HEK293 (cell line): ENCODE results near the gene DENND6B.
A peak's percentile ranks its signal among the peaks of the same experiment; 100 is the strongest.

Source experiments
- CTCF ChIA-PET: fragments of 350-600 bp; formaldehyde crosslinking; extraction: SDS; loops from one replicate; lab custom pipeline; 2021; ENCODE audit warnings: antibody characterized with exemption; lab: Yijun Ruan, JAX
- POLR2A ChIA-PET: fragments of 300-600 bp; formaldehyde crosslinking; extraction: SDS; loops from one replicate; lab custom pipeline; 2020; ENCODE audit warnings: antibody characterized with exemption, inconsistent platforms; lab: Yijun Ruan, JAX
- H3K27ac ChIP-seq: fragments of 200-500 bp; sonication (Bioruptor generic); 2 replicates; pipeline ENCODE4 v1.5.1; 2014; ENCODE audit warnings: low read depth, low read length, control low read depth, inconsistent platforms; ENCODE audit errors: extremely low read depth
- H3K36me3 ChIP-seq, 2 experiments: fragments of 200-500 bp in 1 of 2; sonication (Bioruptor generic) in 1 of 2; 1 replicate in 1 of 2; 2 replicates in 1 of 2; pipeline ENCODE4 v1.5.1; 2014 to 2017; ENCODE audit warnings: inconsistent platforms in 2 of 2, low read length in 2 of 2; ENCODE audit not compliant: control insufficient read depth in 2 of 2, insufficient read depth in 1 of 2
- H3K4me1 ChIP-seq: fragments of 200-500 bp; sonication (Bioruptor generic); 2 replicates; pipeline ENCODE4 v1.5.1; 2014; ENCODE audit warnings: mild to moderate bottlenecking, low read length, inconsistent platforms; ENCODE audit not compliant: control insufficient read depth, insufficient read depth
- H3K4me3 ChIP-seq: 2 replicates; pipeline ENCODE4 v1.5.1; 2011; ENCODE audit warnings: low read depth, mild to moderate bottlenecking, control low read depth, low read length, moderate library complexity
- H3K9me3 ChIP-seq: fragments of 200-500 bp; sonication (Bioruptor generic); 2 replicates; pipeline ENCODE4 v1.5.1; 2014; ENCODE audit warnings: low read depth, low read length, inconsistent platforms; ENCODE audit not compliant: control insufficient read depth, insufficient read depth
- EGR2 ChIP-seq: fragments of 450-650 bp; formaldehyde crosslinking; IDR thresholded peaks from 2 replicates; pipeline ENCODE4 v1.5.1; 2016; ENCODE audit warnings: low read depth, missing biosample characterization, missing genetic modification characterization
- GLIS1 ChIP-seq: fragments of 450-650 bp; formaldehyde crosslinking; IDR thresholded peaks from 2 replicates; pipeline ENCODE4 v1.5.1; 2016; ENCODE audit warnings: missing biosample characterization, missing genetic modification characterization
- GLIS2 ChIP-seq: fragments of 450-650 bp; formaldehyde crosslinking; IDR thresholded peaks from 2 replicates; pipeline ENCODE4 v1.5.1; 2016; ENCODE audit warnings: missing biosample characterization, missing genetic modification characterization
- KLF1 ChIP-seq: fragments of 450-650 bp; formaldehyde crosslinking; IDR thresholded peaks from 2 replicates; pipeline ENCODE4 v1.5.1; 2016; ENCODE audit warnings: missing biosample characterization, missing genetic modification characterization
- KLF16 ChIP-seq: fragments of 450-650 bp; formaldehyde crosslinking; IDR thresholded peaks from 2 replicates; pipeline ENCODE4 v1.5.1; 2017; ENCODE audit warnings: missing biosample characterization, missing genetic modification characterization
- KLF8 ChIP-seq: fragments of 450-650 bp; formaldehyde crosslinking; IDR thresholded peaks from 2 replicates; pipeline ENCODE4 v1.5.1; 2016; ENCODE audit warnings: missing biosample characterization, missing genetic modification characterization
- SP7 ChIP-seq: fragments of 450-650 bp; formaldehyde crosslinking; IDR thresholded peaks from 2 replicates; pipeline ENCODE4 v1.5.1; 2016; ENCODE audit warnings: missing biosample characterization, missing genetic modification characterization
- ZEB2 ChIP-seq: fragments of 450-650 bp; formaldehyde crosslinking; IDR thresholded peaks from 2 replicates; pipeline ENCODE4 v1.5.1; 2016; ENCODE audit warnings: missing biosample characterization, missing genetic modification characterization
- ZFHX2 ChIP-seq: fragments of 450-650 bp; formaldehyde crosslinking; conservative IDR thresholded peaks from 2 replicates; pipeline ENCODE4 v1.5.1; 2016; ENCODE audit warnings: missing biosample characterization, missing genetic modification characterization
- ZNF133 ChIP-seq: fragments of 450-650 bp; formaldehyde crosslinking; IDR thresholded peaks from 2 replicates; pipeline ENCODE4 v1.5.1; 2016; ENCODE audit warnings: missing biosample characterization, missing genetic modification characterization
- ZNF280D ChIP-seq: fragments of 450-650 bp; formaldehyde crosslinking; IDR thresholded peaks from 2 replicates; pipeline ENCODE4 v1.5.1; 2016; ENCODE audit warnings: missing biosample characterization, missing genetic modification characterization
- ZNF362 ChIP-seq: fragments of 450-650 bp; formaldehyde crosslinking; IDR thresholded peaks from 2 replicates; pipeline ENCODE4 v1.5.1; 2016; ENCODE audit warnings: missing biosample characterization, missing genetic modification characterization
- ZNF624 ChIP-seq: fragments of 450-650 bp; formaldehyde crosslinking; IDR thresholded peaks from 2 replicates; pipeline ENCODE4 v1.5.1; 2017; ENCODE audit warnings: missing biosample characterization, missing genetic modification characterization
- ZNF660 ChIP-seq: fragments of 450-650 bp; IDR thresholded peaks from 2 replicates; pipeline ENCODE4 v1.5.1; 2018; ENCODE audit warnings: missing biosample characterization, mild to moderate bottlenecking, missing genetic modification characterization
- TF ChIP-seq, protein P1 (sequence below): fragments of 450-650 bp; formaldehyde crosslinking; IDR thresholded peaks from 2 replicates; pipeline ENCODE4 v1.5.1; 2016; ENCODE audit warnings: missing biosample characterization, missing genetic modification characterization
- TF ChIP-seq, protein P2 (sequence below): fragments of 450-650 bp; formaldehyde crosslinking; conservative IDR thresholded peaks from 2 replicates; pipeline ENCODE4 v1.5.1; 2016; ENCODE audit warnings: low read depth, missing biosample characterization, missing genetic modification characterization
- TF ChIP-seq, protein P3 (sequence below): sonication (generic); formaldehyde crosslinking; IDR thresholded peaks from 2 replicates; pipeline ENCODE4 v1.8.1; 2022; ENCODE audit warnings: mild to moderate bottlenecking, moderate library complexity, missing genetic modification reagents

Gene DENND6B

DNA sequence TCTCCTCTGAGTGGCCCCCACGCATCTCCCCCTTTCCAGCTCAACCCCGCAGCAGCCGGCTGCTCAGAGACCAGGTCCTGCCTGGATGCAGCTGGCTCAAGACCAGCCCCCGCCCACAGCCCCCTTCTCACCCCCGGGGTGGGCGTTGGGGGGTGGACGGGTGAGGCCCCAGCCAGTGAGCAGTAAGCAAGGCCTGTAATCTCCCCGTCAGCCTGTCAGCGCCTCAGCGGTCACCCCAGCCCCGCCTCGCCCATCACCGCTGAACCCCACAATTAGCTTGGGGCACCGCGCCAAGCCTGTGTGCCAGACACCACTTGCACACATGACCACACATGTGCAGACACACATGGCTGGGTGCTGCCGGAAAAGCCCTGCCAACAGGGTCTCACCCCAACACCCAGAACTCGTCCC, 25.2 kb downstream of the DENND6B start (continued):
- TF ChIP-seq ZNF280D (no peak), ZEB2 (tag by site-specific recombination) (no peak), ZNF624 (tag by site-specific recombination) (no peak), KLF8 (tag by site-specific recombination) (peak; percentile 22; the same call in 1 of the 2 replicates), KLF16 (tag by site-specific recombination) (no peak), ZFHX2 (tag by site-specific recombination) (peak; percentile 82), ZNF362 (tag by site-specific recombination) (no peak), SP7 (tag by site-specific recombination) (peak; percentile 87)
- TF ChIP-seq, protein P1, sequence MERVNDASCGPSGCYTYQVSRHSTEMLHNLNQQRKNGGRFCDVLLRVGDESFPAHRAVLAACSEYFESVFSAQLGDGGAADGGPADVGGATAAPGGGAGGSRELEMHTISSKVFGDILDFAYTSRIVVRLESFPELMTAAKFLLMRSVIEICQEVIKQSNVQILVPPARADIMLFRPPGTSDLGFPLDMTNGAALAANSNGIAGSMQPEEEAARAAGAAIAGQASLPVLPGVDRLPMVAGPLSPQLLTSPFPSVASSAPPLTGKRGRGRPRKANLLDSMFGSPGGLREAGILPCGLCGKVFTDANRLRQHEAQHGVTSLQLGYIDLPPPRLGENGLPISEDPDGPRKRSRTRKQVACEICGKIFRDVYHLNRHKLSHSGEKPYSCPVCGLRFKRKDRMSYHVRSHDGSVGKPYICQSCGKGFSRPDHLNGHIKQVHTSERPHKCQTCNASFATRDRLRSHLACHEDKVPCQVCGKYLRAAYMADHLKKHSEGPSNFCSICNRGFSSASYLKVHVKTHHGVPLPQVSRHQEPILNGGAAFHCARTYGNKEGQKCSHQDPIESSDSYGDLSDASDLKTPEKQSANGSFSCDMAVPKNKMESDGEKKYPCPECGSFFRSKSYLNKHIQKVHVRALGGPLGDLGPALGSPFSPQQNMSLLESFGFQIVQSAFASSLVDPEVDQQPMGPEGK (tag by site-specific recombination), result 0 out of 2 replicates have a peak, but pooled peaks have one; percentile 10
- TF ChIP-seq, protein P2, sequence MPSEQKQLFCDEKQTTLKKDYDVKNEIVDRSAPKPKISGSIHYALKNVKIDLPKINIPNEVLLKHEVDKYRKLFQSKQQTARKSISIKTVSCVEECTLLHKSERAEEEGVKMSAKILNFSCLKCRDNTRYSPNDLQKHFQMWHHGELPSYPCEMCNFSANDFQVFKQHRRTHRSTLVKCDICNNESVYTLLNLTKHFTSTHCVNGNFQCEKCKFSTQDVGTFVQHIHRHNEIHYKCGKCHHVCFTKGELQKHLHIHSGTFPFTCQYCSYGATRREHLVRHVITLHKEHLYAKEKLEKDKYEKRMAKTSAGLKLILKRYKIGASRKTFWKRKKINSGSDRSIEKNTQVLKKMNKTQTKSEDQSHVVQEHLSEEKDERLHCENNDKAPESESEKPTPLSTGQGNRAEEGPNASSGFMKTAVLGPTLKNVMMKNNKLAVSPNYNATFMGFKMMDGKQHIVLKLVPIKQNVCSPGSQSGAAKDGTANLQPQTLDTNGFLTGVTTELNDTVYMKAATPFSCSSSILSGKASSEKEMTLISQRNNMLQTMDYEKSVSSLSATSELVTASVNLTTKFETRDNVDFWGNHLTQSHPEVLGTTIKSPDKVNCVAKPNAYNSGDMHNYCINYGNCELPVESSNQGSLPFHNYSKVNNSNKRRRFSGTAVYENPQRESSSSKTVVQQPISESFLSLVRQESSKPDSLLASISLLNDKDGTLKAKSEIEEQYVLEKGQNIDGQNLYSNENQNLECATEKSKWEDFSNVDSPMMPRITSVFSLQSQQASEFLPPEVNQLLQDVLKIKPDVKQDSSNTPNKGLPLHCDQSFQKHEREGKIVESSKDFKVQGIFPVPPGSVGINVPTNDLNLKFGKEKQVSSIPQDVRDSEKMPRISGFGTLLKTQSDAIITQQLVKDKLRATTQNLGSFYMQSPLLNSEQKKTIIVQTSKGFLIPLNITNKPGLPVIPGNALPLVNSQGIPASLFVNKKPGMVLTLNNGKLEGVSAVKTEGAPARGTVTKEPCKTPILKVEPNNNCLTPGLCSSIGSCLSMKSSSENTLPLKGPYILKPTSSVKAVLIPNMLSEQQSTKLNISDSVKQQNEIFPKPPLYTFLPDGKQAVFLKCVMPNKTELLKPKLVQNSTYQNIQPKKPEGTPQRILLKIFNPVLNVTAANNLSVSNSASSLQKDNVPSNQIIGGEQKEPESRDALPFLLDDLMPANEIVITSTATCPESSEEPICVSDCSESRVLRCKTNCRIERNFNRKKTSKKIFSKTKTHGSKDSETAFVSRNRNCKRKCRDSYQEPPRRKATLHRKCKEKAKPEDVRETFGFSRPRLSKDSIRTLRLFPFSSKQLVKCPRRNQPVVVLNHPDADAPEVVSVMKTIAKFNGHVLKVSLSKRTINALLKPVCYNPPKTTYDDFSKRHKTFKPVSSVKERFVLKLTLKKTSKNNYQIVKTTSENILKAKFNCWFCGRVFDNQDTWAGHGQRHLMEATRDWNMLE, result no peak

- H3K36me3 ChIP-seq, result peaks cover 0 to 40% of the 10 kb centered on the region in 2 experiments; a peak in 2 of 3 replicates
- no peak overlapping the region for H3K4me3 ChIP-seq
- H3K4me1 ChIP-seq, result peaks cover 19% of the 10 kb centered on the region
- ChIA-PET POLR2A (no interaction called here), CTCF (interaction anchor here (0.6 kb wide), 1 partner anchor 50 kb away, joined by 5 read pairs; no protein-coding TSS in a partner anchor)
- 0 out of 2 replicates have a peak overlapping the region, but pooled peaks have one; percentile 2 for H3K27ac ChIP-seq
- H3K9me3 ChIP-seq, result no peaks in the 10 kb centered on the region
- peak; percentile 32; the same call in 1 of the 2 replicates for TF ChIP-seq EGR2 (tag by site-specific recombination)
- peak; percentile 60 for TF ChIP-seq ZFHX2 (tag by site-specific recombination)
- peak; percentile 56 for TF ChIP-seq KLF1 (tag by site-specific recombination)
- TF ChIP-seq GLIS2, result peak; percentile 67
- TF ChIP-seq ZNF660, result no peak
- TF ChIP-seq GLIS1 (tag by site-specific recombination), result peak; percentile 10; the same call in 1 of the 2 replicates
- no peak for TF ChIP-seq ZNF133
- TF ChIP-seq, protein P3, sequence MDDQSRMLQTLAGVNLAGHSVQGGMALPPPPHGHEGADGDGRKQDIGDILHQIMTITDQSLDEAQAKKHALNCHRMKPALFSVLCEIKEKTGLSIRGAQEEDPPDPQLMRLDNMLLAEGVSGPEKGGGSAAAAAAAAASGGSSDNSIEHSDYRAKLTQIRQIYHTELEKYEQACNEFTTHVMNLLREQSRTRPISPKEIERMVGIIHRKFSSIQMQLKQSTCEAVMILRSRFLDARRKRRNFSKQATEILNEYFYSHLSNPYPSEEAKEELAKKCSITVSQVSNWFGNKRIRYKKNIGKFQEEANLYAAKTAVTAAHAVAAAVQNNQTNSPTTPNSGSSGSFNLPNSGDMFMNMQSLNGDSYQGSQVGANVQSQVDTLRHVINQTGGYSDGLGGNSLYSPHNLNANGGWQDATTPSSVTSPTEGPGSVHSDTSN (CRISPR knock-in tag), result no peak
Observed at GRCh38 chr22:50300620-50301257, 26.1 kb downstream of the DENND6B start.
